Cardiac septum (tissue), 1 donor: ENCODE results near the gene EHBP1L1. TPM values are rescaled to one million over a fixed set of nuclear protein-coding genes. Genes with fewer than 3 reads are reported as not detected.

Experiments used
- DNase-seq: peaks from one replicate; pipeline ENCODE4 v3.0.0-alpha.2; 2020; ENCODE audit warnings: low spot score
- intact Hi-C: fragments of 100-400 bp; cut with DNase I; formaldehyde crosslinking; loops from one replicate; pipeline ENCODE4 v1.14.0; 2022
- total RNA-seq: library from RNA; stranded (reverse); fragmentation: NEBNext Ultra II Directional; extraction: Animal tissue kit (Norgen Biotek cat#: 25700); gene quantifications from one replicate; pipeline ENCODE4 v1.2.1, GENCODE V29; 2021
- donor health status: DM: no; HTN: no; CAD: no.

Gene EHBP1L1
- total RNA-seq, 1 donor from 2014 or later, result 174 TPM

- intact Hi-C loops, result loop anchor here (5.0 kb wide), 1 partner anchor 44 kb away; no protein-coding TSS in a partner anchor
- no peak for DNase-seq
Observed at GRCh38 chr11:65542738-65543390, 33.0 kb upstream of the EHBP1L1 start.

GRCh38 chr11:65545853-65546216 is 30.0 kb upstream of the EHBP1L1 start:
- intact Hi-C loops, result no loop called here
- DNase-seq, result no peak

- peak; percentile 96 for DNase-seq
- intact Hi-C loops, result no loop called here
Observed at GRCh38 chr11:65546217-65546958, 29.5 kb upstream of the EHBP1L1 start.

GRCh38 chr11:65547446-65548125 is 28.3 kb upstream of the EHBP1L1 start:
- no peak for DNase-seq
- intact Hi-C loops, result no loop called here

- no peak for DNase-seq
- intact Hi-C loops, result no loop called here
Observed at GRCh38 chr11:65548395-65548794, 27.5 kb upstream of the EHBP1L1 start.

GRCh38 chr11:65549096-65549495 is 26.8 kb upstream of the EHBP1L1 start:
- intact Hi-C loops, result no loop called here
- no peak for DNase-seq

GRCh38 chr11:65551572-65552387 is 24.1 kb upstream of the EHBP1L1 start:
- intact Hi-C loops, result no loop called here
- DNase-seq, result no peak

- no peak for DNase-seq
- intact Hi-C loops, result no loop called here
Observed at GRCh38 chr11:65552388-65552951, 23.4 kb upstream of the EHBP1L1 start.

GRCh38 chr11:65553301-65554001 is 22.4 kb upstream of the EHBP1L1 start:
- intact Hi-C loops, result no loop called here
- DNase-seq, result no peak

- DNase-seq, result no peak
- intact Hi-C loops, result no loop called here
Observed at GRCh38 chr11:65554057-65554818, 21.6 kb upstream of the EHBP1L1 start.

GRCh38 chr11:65554842-65555430 is 20.9 kb upstream of the EHBP1L1 start:
- DNase-seq, result no peak
- intact Hi-C loops, result no loop called here

- peak; percentile 85 for DNase-seq
- intact Hi-C loops, result loop anchor here (2.0 kb wide), 1 partner anchor 15 kb away; no protein-coding TSS in a partner anchor
Observed at GRCh38 chr11:65555693-65556231, 20.1 kb upstream of the EHBP1L1 start.

GRCh38 chr11:65556470-65557279 is 19.2 kb upstream of the EHBP1L1 start:
- intact Hi-C loops, result loop anchor here (2.0 kb wide), 1 partner anchor 16 kb away; no protein-coding TSS in a partner anchor
- DNase-seq, result no peak

- intact Hi-C loops, result loop anchor here (2.0 kb wide), 2 partner anchors 15 to 17 kb away; partner anchors contain the start of gene FAM89B
- DNase-seq, result no peak
Observed at GRCh38 chr11:65557280-65558001, 18.4 kb upstream of the EHBP1L1 start.

- intact Hi-C loops, result loop anchor here (2.0 kb wide), 1 partner anchor 15 kb away; the partner anchor contains the start of gene FAM89B
- peak; percentile 84 for DNase-seq
Observed at GRCh38 chr11:65558002-65558929, 17.6 kb upstream of the EHBP1L1 start, which contains the start of gene LTBP3. TSS of gene LTBP3 (minus strand) at chr11:65558359. CDS start at chr11:65557959, 400 bp downstream.
